Kidney glomerular epithelial cell (primary cell): ENCODE results near the gene CCNB1.
"Not testable (repeated sequence)": the region's sequence is repeated elsewhere in the genome, so short reads cannot be mapped to it uniquely, and the experiment has no call there.

ENCODE experiments used
- DNase-seq: peaks from one replicate; lab custom pipeline; 2025; lab: John Stamatoyannopoulos, UW

CCNB1 gene

DNA sequence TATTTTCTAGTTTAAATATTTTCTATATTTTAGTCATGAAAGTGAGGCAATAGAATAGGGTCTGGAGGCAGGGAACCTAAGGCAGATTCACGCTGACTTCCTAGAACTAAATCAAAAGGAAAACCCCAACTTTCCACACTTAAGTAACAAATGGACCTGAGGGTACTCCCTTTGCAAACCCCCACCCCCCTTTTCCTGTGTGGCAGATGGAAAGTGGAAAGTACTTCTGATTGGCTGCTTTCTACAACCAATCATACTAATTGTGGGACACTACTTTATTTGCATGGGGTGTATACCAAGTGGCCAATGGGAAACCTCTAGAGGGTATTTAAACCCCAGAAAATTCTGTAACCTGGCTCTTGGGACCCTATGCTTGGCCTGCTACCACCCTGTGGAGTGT is 17.7 kb downstream of the CCNB1 start:
- no peak for DNase-seq

DNA sequence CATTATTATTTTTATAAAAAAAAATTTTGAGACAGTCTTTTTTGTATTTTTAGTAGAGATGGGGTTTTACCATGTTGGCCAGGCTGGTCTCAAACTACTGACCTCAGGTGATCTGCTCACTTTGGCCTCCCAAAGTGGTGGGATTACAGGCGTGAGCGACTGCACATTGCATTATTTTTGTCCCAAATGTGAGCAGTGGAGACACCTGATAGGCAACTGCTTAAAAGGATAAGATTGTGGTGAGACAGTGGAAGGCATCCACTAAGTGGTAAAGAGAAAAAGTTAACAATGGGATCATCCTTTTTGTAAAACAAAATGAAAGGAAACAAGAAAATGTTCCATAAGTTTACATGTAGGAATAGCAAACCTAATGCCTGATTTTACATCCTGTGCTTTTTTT is 20.4 kb downstream of the CCNB1 start:
- DNase-seq, result no peak

DNA sequence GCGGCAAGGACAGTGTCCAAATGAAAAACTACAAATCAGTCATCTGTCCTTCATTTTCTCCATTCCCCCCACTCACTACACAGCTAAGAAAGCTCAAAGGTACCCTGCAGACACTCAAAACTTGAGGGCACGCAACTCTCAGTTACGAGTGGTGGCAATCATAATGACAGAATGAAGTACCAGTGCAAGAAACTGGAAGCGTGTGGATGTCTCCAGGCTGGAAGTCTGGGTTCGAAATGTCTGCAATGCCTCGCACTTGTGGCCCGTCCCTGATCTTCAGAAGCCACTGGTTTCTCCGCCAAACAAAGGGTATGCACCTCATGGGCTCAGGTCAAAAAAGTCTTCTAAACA is 21.8 kb downstream of the CCNB1 start:
- DNase-seq, result no peak

DNA sequence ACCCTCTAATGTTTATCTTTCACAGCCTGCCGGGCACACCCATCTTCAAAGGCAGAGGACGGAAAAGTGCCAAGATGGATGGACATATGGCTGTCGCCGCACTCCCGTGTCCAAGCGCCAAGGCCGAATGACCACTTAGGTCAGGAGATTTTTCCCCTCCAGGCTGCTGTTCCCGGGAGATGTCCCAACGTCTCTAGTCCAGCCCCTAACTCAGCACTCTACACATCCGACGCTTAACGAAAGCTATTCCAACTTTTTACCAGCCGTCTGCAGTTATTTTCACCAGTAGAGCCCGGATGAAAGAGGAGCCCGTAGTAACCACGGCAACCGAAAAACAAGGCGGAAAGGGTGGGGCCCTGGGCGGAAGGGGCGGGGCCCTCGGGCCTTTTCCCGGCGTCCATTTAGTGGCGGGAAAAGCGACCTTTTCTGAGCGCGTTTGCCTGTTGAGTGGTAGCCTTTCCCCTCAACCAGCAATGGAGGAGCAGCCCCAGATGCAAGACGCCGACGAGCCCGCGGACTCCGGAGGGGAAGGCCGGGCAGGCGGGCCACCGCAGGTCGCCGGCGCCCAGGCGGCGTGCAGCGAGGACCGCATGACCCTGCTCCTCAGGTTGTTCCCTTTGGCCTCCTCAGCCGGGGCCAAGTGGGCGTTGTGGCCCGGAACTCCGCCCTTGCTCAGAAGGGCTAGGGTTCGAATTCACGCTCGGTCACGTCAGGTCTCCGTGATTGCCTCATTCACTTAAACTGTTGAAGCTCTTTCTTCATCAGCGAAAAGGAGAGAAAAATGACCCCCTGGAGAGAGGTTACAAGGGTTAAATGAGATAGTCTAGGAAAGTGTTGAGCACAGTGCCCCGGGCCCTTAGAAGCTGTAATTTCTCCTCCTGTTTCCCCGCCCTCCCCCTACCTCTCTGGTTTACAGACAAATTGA is 22.5 kb downstream of the CCNB1 start, which contains the start of gene CENPH:
TSS of gene CENPH (plus strand) at position 422 of the 925 bp plus-strand sequence. CDS start at position 474, 52 bp downstream.
- peak; percentile 92 for DNase-seq

DNA sequence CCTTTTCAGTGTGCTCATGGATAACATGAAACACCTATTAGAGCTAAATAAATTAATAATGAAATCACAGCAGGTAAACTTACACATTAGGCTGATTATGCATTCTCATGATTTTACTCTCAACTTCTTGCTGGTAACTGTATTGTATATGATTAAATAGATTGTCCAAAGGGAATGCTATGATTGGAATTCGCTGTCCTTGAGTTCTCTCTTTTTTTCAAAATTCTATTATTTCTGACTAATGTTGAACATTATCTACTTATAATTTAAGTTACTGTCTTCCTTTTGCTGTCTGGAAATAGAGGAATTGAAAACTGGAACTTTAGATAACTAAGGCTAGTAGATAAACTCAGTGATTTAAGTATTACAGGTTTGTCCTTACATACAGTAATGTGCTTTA is 35.5 kb downstream of the CCNB1 start:
- no peak for DNase-seq

DNA sequence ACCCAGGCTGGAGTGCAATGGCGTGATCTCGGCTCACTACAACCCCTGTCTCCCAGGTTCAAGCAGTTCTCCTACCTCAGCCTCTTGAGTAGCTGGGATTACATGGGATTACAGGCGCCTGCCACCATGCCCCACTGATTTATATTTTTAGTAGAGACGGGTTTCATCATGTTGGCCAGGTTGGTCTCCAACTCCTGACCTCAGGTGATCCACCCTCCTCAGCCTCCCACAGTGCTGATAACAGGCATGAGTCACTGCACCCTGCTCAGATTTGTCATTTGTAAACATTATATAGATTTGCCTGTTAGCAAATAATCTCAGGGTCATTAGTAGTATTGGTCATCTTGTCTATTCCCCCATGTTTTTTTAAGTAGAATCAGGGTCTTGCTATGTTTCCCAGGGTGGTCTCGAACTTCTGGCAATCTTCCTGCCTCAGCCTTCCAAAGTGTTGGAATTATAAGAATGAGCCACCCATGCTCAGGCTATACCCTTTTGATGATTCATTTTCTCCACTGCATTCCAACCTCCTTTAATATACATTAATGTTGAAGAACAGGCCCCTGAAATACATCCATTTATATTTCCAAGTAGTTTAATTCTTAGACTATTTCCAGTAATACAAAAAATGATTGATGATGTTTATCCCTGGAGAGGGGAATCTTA is 39.7 kb downstream of the CCNB1 start:
- DNase-seq, result no peak

DNA sequence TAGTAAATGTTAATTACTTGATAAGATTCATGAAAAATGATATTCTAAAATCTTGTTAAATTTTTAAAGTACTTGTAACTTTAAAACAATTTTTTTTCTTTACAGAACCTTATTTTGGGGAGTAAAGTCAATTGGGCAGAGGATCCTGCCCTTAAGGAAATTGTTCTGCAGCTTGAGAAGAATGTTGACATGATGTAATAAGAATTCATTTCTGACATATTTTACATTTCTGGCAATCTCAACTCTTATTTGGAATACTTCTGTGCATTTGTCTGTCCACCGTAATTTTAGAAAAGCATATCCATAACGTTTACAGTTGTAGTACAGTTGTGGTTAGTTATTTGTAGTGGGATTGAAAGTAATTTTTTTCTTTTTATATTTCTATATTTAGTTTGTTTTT is 42.7 kb downstream of the CCNB1 start:
- no peak for DNase-seq

DNA sequence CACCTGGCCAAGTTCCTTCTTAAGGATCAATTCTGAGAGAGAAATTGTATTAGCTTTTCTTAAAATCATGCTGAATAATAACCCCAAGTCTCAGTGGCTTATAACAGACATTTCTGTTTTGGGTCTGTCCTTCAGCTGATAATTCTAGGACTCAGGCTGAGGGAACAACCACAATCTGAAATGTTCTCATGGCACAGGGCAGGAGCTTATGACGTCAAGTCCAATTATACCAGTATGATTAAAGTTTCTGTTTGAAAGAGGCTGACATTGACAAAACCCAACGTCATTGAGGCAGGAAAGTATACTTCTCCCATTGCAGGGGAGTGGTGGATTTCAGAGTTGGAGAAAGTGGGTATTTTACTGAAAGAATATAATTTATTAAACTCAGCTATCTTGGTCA is 44.2 kb downstream of the CCNB1 start:
- DNase-seq, result no peak

DNA sequence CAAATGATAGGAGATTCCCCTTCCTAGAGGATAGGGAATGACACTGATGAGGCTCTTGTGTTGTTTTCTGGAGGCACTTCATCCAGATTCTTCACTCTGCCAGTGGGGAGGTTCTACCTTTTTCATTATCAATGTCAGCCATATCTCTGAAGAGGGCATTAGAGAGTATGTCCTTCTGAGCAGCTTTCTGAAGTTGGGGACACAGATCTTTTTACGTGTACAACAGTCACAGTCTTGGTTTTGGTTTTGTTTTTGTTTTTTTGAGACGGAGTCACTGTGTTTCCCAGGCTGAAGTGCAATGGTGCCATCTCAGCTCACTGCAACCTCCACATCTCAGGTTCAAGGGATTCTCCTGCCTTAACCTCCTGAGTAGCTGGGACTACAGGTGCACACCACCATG is 45.1 kb downstream of the CCNB1 start:
- DNase-seq, result no peak

DNA sequence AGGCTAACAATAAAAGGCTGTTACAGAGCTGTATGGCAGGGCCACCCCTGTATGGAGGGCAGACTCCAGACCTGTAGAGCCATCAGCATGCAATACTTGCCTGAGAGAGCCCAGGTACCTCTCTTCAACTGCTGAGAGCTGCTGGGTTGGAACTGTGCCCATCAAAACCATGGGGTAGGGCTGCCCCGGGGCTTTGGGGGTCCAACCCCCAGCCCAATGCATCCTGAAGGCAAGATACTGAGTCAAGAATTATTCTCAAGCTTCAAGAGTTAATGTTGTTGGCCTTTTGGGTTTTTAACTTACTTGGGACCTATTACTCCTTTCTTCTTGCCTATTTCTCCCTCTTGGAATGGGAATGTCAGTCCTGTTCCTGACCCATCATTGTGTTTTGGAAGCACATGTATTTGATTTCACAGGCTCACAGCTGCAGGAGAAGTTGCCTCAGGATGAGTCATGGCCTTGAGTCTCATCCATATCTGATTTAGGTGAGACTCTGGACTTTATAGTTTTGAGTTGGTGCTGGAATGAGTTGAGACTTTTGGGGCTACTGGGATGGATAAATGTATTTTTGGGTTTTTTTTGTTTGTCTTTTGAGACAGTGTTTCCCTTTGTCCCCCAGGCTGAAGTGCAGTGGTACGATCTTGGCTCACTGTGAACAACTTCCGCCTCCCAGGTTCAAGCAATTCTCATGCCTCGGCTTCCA is 46.7 kb downstream of the CCNB1 start:
- no peak for DNase-seq

DNA sequence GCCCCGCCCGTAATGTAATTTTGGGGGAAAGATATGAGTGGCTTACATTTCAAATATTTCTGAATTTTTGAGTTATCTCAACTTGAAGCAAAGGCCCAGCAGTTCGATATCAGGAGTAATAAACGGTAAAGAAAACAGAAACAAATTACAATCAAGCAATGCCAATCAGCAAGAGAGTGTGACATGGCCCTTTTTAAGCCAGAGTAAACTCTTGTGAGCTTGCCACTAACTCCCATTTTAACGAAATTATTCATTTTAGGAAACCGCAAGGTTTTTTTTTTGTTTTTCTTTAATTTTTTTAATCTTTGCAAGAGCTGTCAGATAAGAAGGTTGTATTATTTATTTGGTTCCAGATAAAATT is 50.2 kb downstream of the CCNB1 start:
- no peak for DNase-seq

DNA sequence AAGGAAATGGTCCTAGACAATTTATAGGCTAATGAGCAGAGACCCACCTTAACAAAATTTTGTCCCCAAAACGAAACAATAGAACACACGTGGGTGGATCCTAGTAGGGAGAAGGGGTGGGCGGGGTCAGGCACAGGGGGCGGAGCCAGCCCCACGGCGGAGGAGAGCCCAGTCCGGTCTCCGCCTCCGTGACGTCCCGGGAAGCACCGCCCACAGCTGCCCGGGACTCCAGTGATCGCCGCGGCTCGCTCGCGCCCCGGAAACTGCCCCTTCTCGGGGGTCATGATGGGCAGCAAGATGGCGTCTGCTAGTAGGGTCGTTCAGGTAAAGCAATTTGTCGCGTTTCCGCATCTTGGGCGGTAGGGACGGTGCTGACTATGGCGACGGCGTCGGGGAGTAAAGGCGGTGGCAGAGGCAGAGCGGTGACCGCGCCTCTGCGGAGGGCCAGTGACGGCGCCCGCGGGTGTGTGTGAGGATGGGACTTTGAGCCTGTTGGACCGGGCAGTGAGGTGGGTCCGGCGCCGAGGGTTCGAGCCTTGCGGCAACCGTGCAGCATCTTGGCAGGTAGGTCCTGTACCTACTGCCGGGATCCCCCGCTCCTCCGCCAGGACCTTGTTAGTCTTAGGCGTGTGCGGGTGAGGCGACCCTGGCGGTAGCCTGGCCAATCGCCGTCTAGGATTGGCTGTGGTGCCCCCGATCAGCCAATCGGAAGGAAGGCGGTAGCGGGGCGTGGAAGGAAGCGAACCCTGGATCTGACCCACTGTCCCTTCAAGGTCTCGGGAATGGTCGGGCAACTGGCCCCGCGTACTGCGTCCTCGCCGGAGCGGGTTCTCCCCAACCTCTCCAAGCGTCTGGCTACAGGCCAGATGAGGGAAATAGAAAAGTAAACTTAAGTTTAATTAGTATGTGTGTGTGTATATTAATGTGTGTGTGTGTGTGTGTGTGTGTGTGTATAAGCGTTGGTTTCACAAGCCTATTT is 50.9 kb downstream of the CCNB1 start:
- DNase-seq, result peak; percentile 83

DNA sequence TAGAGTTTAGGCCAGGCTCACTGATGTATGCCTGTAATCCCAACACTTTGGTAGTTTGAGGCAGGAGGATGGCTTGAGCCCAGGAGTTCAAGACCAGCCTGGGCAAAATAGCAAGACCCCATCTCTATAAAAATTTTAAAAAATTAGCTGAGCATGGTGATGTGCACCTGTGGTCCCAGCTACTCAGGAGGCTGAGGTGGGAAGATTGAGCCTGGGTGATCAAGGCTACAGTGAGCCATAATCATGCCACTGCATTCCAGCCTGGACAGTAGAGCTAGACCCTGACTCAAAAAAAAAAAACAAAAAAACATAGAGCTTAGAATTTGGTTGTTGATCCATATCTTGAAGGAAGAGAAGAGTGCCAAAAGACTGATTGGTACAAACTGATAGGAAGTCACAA is 53.0 kb downstream of the CCNB1 start:
- no peak for DNase-seq

DNA sequence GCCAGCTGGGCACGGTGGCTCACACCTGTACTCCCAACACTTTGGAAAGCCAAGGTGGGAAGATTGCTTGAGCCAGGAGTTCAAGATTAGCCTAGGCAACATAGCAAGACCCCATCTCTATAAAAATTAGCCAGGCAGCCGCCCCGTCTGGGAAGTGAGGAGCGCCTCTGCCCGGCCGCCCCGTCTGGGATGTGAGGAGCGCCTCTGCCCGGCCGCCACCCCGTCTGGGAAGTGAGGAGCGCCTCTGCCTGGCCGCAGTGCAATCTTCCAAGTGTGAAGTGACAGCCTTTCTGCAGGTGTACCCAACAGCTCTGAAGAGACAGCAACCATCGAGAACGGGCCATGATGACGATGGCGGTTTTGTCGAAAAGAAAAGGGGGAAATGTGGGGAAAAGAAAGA is 53.4 kb downstream of the CCNB1 start:
- not testable (repeated sequence) for DNase-seq

DNA sequence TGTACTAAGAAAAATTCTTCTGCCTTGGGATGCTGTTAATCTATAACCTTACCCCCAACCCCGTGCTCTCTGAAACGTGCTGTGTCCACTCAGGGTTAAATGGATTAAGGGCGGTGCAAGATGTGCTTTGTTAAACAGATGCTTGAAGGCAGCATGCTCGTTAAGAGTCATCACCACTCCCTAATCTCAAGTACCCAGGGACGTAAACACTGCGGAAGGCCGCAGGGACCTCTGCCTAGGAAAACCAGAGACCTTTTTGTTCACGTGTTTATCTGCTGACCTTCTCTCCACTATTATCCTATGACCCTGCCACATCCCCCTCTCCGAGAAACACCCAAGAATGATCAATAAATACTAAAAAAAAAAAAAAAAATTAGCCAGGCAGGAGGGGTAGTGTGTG is 53.9 kb downstream of the CCNB1 start:
- DNase-seq, result not testable (repeated sequence)

DNA sequence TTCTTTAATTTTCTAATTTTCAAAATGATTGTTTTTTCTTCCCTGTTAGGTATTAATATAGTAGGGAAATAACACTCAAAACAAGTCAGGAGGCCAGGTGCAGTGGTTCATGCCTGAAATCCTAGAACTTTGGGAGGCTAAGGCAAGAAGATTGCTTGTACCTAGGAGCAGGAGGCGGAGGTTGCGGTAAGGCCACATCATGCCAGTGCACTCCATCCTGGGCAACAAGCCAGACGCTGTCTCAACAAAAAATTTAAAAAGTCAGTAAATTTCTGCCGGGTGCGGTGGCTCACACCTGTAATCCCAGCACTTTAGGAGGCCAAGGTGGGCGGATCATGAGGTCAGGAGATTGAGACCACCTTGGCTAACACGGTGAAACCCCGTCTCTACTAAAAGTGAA is 57.6 kb downstream of the CCNB1 start:
- DNase-seq, result no peak

DNA sequence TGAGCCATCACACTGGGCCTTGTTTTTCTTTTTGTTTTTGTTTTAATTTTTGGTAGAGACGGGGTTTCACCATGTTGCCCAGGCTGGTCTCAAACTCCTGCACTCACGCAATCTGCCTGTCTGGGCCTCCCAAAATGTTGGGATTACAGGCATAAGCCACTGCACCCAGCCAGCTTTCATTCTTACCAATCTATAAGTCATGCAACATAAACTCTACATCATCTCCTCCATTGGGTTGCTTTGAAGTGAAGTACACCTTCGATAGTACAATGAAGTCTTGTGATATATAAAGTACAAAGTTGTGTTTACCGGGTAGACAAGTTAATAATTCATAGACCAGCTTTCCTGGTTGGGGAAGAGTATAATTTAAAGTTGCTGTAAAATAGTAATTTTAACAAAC is 58.9 kb downstream of the CCNB1 start:
- no peak for DNase-seq
